Measurements from ENCODE around the gene PTPRG. TPM values are rescaled to one million over a fixed set of nuclear protein-coding genes. Genes with fewer than 3 reads are reported as not detected.

PTPRG gene
- total and polyA plus RNA-seq, 2 of the 13 experiments (the other 11 are each of a cell fraction or from before 2014, with no cell fraction given) = 8.0 to 25.3 TPM

GRCh38 chr3:61667383-61667782 is 106.0 kb downstream of the PTPRG start:
- peaks cover 5% of the 10 kb centered on the region for H3K79me2 ChIP-seq (ENCODE audit: insufficient read depth, low read length)
- H3K27ac ChIP-seq (ENCODE audit: extremely low read length, insufficient read depth, low read length) = no peak overlapping the region
- H3K9ac ChIP-seq (ENCODE audit: insufficient read depth, low read depth, low read length) = no peak overlapping the region
- H4K20me1 ChIP-seq (ENCODE audit: insufficient read depth, low read length) = no peaks in the 10 kb centered on the region
- TF ChIP-seq KAT8 (CRISPR knock-in tag; IDR thresholded peaks at IDR 0.05) = no peak
- no peak for TF ChIP-seq ZNF251 (CRISPR knock-in tag; IDR thresholded peaks at IDR 0.05)
- no peak for TF ChIP-seq KLF15 (CRISPR knock-in tag; IDR thresholded peaks at IDR 0.05; ENCODE audit: borderline replicate concordance)
- no peak for TF ChIP-seq ONECUT2 (CRISPR knock-in tag; IDR thresholded peaks at IDR 0.05)
- TF ChIP-seq CERS6 (CRISPR knock-in tag; IDR thresholded peaks at IDR 0.05) = no peak
- no peak for TF ChIP-seq ZNF441 (CRISPR knock-in tag; IDR thresholded peaks at IDR 0.05; ENCODE audit: borderline replicate concordance)
- TF ChIP-seq FOXP1 (IDR thresholded peaks at IDR 0.05) = no peak
- no peak for TF ChIP-seq FOXP1 (CRISPR knock-in tag; IDR thresholded peaks at IDR 0.05)
- no peak for TF ChIP-seq TBX2 (CRISPR knock-in tag; IDR thresholded peaks at IDR 0.05; ENCODE audit: borderline replicate concordance)
- TF ChIP-seq ZNF331 (CRISPR knock-in tag; IDR thresholded peaks at IDR 0.05) = no peak
- TF ChIP-seq ZNF83 (CRISPR knock-in tag; IDR thresholded peaks at IDR 0.05; ENCODE audit: borderline replicate concordance) = no peak
- no peak for TF ChIP-seq TRIM22 (IDR thresholded peaks at IDR 0.05)
- no peak for TF ChIP-seq AHR (CRISPR knock-in tag; IDR thresholded peaks at IDR 0.05)
- no peak for TF ChIP-seq SOX6 (IDR thresholded peaks at IDR 0.05)
- no peak for TF ChIP-seq SOX6 (CRISPR knock-in tag; IDR thresholded peaks at IDR 0.05)
- TF ChIP-seq GLI4 (CRISPR knock-in tag; IDR thresholded peaks at IDR 0.05; ENCODE audit: borderline replicate concordance) = no peak
- no peak for TF ChIP-seq SRF (IDR thresholded peaks at IDR 0.05; ENCODE audit: low read depth, low read length)
- TF ChIP-seq ZNF687 (CRISPR knock-in tag; IDR thresholded peaks at IDR 0.05) = no peak
- no peak for TF ChIP-seq E2F2 (CRISPR knock-in tag; IDR thresholded peaks at IDR 0.05; ENCODE audit: borderline replicate concordance)
- TF ChIP-seq KLF13 (CRISPR knock-in tag; IDR thresholded peaks at IDR 0.05) = no peak
- WGBS (ENCODE audit: low lambda C conversion rate) = 95% methylated on average over 6 of the region's 6 CpGs
- FAIRE-seq = no peak
- CTCF ChIA-PET (ENCODE audit: low intra/inter-chr PET ratio, low total read pairs) = no interaction called here
- H2AFZ ChIP-seq (ENCODE audit: low read length) = no peak overlapping the region
- no peak overlapping the region for H3K4me3 ChIP-seq (replicated peaks in 1 of 3; ENCODE audit: insufficient read depth in 1 of 3, low read depth in 2 of 3, low read length in 3 of 3)
- intact Hi-C loops (cut with micrococcal nuclease; ENCODE audit: unreplicated experiment) (no loop called here), in situ Hi-C loops (cut with HindIII; ENCODE audit: extremely low pct_ligation_motif_present, low pct_unique_long_range_greater_than_20kb) (no loop called here)
- no peaks in the 10 kb centered on the region for H3K27me3 ChIP-seq (ENCODE audit: control insufficient read depth in 1 of 2, insufficient read depth in 2 of 2, low read length in 2 of 2)
- POLR2A ChIA-PET = no interaction called here
- no peak for DNase-seq (ENCODE audit: low spot score)
- H3K9me3 ChIP-seq (ENCODE audit: low read length) = no peaks in the 10 kb centered on the region
- H3K4me1 ChIP-seq (ENCODE audit: insufficient read depth, low read length) = no peaks in the 10 kb centered on the region
- H3K36me3 ChIP-seq (replicated peaks in 1 of 2; ENCODE audit: control insufficient read depth in 1 of 2, insufficient read depth in 2 of 2, low read length in 2 of 2) = no peaks in the 10 kb centered on the region
- no TSS peak for BruUV-seq (replicated peaks)
- no peak for ATAC-seq
- no peak overlapping the region for H3K4me2 ChIP-seq (ENCODE audit: low read depth, low read length)

Data from HepG2 (cell line).